ENCODE results near the gene NATD1.

DNA sequence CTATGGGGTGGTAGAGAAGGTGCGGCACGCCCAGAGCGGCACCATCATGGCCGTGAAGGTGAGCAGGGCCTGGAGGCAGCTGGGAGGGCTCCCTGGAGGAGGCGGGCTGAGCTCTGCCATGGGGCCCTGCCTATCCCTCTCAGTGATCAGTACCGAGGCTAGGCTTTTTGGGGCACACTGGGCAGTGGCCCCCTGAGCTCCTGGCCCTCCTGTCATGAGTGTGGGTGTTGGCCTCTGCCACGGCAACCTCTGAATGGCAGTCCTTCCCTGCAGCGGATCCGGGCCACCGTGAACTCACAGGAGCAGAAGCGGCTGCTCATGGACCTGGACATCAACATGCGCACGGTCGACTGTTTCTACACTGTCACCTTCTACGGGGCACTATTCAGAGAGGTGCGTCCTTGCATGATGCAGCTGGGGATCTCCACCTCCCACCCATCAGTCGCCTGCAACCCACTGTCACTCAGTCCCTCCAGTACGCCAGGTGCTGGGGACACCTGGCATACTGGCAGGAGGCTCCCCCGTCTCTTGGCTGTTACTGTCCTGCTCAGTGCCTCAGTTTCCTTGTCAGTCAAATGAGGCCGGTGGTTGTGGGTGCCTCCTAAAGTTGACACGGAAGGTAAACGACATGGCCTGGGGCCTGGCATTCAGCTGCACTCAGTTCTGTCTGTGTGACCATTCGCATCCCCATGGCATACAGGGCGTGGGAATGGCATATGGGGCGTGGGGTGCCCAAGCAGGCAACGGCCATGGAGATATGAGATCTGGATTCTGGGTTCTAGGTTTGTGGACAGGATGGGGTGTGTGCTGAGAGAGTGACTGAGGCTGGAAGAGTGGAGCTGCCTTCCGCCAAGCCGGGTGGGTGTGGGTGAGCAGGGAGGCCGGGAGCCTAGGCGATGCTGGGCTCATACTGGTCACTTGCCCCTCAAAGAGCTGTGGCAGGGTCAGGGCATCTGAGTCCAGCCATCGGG, 47.7 kb upstream of the NATD1 start:
- TF ChIP-seq, protein P1, sequence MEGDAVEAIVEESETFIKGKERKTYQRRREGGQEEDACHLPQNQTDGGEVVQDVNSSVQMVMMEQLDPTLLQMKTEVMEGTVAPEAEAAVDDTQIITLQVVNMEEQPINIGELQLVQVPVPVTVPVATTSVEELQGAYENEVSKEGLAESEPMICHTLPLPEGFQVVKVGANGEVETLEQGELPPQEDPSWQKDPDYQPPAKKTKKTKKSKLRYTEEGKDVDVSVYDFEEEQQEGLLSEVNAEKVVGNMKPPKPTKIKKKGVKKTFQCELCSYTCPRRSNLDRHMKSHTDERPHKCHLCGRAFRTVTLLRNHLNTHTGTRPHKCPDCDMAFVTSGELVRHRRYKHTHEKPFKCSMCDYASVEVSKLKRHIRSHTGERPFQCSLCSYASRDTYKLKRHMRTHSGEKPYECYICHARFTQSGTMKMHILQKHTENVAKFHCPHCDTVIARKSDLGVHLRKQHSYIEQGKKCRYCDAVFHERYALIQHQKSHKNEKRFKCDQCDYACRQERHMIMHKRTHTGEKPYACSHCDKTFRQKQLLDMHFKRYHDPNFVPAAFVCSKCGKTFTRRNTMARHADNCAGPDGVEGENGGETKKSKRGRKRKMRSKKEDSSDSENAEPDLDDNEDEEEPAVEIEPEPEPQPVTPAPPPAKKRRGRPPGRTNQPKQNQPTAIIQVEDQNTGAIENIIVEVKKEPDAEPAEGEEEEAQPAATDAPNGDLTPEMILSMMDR (IDR thresholded peaks at IDR 0.05; ENCODE audit: low read depth, low read length, missing input control) = no peak
- no peak for TF ChIP-seq GABPA (IDR thresholded peaks at IDR 0.05 in 1 of 2, conservative IDR thresholded peaks at IDR 0.05 in 1 of 2)
- no peak for TF ChIP-seq NR2F2 (IDR thresholded peaks at IDR 0.05)
- no peak for TF ChIP-seq JUND (IDR thresholded peaks at IDR 0.05)
- TF ChIP-seq FOXA1 (IDR thresholded peaks at IDR 0.05) = no peak
- TF ChIP-seq RAD21 (IDR thresholded peaks at IDR 0.05) = no peak
- no peak for TF ChIP-seq TAF1 (conservative IDR thresholded peaks at IDR 0.05)
- TF ChIP-seq, protein P2, sequence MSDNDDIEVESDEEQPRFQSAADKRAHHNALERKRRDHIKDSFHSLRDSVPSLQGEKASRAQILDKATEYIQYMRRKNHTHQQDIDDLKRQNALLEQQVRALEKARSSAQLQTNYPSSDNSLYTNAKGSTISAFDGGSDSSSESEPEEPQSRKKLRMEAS (IDR thresholded peaks at IDR 0.05) = no peak
- no peak for TF ChIP-seq EGR1 (IDR thresholded peaks at IDR 0.05; ENCODE audit: low read depth in 2 of 2)
- TF ChIP-seq SP1 (IDR thresholded peaks at IDR 0.05) = no peak
- TF ChIP-seq YY1 (IDR thresholded peaks at IDR 0.05) = no peak
- TF ChIP-seq, protein P3, sequence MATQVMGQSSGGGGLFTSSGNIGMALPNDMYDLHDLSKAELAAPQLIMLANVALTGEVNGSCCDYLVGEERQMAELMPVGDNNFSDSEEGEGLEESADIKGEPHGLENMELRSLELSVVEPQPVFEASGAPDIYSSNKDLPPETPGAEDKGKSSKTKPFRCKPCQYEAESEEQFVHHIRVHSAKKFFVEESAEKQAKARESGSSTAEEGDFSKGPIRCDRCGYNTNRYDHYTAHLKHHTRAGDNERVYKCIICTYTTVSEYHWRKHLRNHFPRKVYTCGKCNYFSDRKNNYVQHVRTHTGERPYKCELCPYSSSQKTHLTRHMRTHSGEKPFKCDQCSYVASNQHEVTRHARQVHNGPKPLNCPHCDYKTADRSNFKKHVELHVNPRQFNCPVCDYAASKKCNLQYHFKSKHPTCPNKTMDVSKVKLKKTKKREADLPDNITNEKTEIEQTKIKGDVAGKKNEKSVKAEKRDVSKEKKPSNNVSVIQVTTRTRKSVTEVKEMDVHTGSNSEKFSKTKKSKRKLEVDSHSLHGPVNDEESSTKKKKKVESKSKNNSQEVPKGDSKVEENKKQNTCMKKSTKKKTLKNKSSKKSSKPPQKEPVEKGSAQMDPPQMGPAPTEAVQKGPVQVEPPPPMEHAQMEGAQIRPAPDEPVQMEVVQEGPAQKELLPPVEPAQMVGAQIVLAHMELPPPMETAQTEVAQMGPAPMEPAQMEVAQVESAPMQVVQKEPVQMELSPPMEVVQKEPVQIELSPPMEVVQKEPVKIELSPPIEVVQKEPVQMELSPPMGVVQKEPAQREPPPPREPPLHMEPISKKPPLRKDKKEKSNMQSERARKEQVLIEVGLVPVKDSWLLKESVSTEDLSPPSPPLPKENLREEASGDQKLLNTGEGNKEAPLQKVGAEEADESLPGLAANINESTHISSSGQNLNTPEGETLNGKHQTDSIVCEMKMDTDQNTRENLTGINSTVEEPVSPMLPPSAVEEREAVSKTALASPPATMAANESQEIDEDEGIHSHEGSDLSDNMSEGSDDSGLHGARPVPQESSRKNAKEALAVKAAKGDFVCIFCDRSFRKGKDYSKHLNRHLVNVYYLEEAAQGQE (IDR thresholded peaks at IDR 0.05) = no peak

Data from liver (tissue), 3 donors.